HG03060 (cell line): ENCODE results near the gene SPATA3.

Experiments used
- ATAC-seq: cut with Tn5 transposase; IDR thresholded peaks from one replicate; pipeline ENCODE4 v1.9.1; 2021; ENCODE audit warnings: low read depth, moderate number of reproducible peaks; ENCODE audit not compliant: unreplicated experiment

SPATA3 gene

DNA sequence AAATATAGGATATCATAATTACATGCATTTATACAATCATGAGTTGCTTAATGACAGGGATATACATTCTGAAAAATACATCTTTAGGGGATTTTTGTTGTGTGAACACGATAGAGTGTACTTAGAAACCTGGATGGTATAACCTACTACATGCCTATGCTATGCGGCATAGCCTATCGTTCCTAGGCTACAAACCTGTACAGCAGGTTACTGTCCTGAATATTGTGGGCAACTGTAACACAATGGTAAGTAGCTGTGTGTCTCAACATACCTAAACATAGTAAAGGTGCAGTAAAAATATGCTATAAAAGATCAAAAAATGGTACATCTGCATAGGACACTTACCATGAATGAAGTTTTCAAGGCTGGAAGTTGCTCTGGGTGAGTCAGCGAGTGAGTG is 47.9 kb downstream of the SPATA3 start:
- no peak for ATAC-seq

GRCh38 chr2:231046916-231047273 is 51.0 kb downstream of the SPATA3 start:
- no peak for ATAC-seq

GRCh38 chr2:231047274-231047922 is 51.5 kb downstream of the SPATA3 start:
- ATAC-seq, result no peak

DNA sequence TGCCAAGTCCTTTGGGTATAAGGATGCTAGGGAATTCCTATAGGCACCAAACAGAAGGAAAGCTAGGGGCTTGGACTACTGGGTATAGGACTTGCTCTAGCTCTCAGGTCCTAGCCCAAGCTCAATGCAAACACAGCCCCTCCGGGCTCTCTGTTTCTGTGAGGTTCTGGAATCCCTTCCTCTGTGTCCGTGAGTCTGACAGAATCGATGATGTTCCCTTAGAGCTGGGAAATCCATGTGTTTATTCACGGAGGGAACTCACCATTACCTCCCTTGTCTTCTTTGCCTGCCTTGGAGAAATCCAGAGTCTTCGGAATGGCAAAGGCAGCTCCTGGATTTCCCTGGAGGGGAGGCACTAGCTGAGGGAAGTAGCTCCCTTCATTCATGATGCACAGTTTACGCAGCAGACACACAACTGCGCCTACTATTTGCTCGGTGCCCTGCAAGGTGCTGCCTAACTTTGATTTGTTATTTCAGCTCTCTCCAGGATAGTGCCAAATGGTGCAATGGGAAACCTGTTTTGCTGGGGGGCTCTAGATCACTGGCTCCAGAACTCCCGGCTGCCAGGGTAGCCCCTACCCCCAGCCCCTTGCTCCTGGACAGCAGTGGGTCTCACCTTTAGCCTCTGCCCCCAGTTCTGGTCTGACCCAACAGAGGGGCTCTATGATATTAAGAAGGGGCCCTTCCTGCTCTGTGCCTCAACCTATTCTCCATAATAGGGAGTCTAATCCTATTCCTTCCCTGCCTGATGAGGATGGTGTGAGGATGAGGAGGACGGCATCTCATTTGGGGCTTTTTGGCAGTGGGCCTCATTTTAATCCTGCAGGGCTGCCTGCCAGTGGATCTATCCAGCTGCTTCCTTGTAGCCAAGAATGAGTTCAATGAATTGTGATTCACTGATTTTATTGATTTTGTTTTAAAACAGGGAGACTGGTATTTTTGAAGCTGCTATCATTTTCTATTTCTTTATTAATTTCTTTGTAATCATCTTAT is 52.3 kb downstream of the SPATA3 start:
- no peak for ATAC-seq

DNA sequence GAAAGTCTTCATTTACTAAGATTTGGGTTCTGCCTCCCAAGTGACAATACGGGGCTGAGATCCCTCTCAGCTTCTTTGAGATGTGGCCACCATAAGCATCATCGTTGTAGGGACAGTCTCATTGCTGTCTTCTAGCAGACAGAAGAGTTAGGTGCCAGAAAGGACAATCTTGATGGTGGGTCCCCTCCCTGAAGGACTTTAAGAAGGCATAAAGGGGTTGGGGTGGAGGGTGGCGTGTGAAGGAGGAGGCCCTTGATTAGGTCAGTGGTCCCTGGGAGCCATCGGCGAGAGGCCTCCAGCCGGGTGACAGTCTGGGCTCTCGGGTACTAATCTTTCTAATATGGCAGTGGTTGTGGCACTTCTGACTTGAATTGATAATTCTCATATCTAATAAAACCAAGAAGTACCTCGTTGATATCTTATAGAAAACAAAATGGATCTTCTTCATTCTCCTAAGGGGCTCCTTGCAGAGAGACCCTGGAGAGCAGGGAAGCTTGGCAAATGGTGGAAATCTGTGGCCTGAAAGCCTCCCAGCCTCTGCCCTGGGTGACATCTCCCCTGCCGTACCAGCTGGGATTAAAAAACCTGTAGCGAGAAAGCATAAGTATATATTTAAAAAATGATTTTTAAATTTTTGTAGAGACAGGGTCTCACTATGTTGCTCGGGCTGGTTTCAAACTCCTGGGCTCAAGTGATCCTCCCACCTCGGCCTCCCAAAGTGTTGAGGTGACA is 53.5 kb downstream of the SPATA3 start:
- no peak for ATAC-seq

- no peak for ATAC-seq
These were observed 54.3 kb downstream of the SPATA3 start for GRCh38 chr2:231050018-231050901.

- no peak for ATAC-seq
These were observed 55.2 kb downstream of the SPATA3 start for GRCh38 chr2:231051116-231051515.

DNA sequence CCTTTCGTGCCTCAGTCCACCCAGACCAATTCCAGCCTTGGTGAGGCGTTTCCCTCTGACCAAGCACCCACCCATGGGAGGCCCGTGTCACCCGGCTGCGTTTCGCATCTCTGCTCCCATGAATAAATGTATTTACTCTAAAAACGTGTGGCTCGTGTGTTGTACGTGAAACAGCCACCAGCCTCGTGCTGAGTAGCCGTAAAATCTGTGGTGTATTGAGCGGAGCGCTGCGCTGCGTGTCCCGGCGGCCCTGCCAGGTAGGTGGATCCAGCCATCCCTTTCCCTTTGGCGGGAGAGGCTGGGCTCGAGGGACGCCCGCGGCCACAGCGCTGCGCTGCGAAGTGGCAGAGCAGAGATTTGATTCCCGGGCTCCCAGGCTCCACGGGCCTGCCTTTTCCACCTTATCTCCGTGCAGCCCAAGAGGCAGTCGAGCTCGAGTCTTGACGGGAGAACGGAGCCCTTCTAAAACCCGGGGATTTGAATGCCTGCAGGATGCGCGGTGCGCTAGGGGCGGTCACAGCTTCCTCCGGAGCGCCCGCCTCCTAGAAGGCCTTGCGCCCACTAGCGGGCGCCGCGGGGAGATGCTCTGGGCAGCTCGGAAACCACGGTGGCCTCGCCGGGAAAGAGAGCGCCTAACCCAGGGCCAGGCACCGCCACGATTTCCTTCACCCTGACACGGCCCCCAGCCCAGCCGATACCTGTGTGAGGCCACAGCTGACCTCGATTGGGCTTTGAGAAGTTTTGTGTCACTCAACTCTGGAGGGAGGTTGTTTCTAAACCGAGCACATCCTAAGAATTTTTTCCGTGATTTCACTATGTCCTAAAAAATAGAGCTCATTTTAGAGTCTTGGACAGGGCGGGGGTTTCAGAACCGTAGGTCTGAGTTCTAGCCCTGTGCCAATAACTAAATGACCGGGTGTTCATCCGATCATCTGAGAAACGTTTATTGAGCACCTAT is 56.9 kb downstream of the SPATA3 start:
- peak; percentile 37 for ATAC-seq

- no peak for ATAC-seq
These were observed 57.9 kb downstream of the SPATA3 start for GRCh38 chr2:231053846-231054245.

GRCh38 chr2:231056453-231057416 is 60.8 kb downstream of the SPATA3 start, which contains the start of gene PSMD1:
PSMD1 (plus strand) TSS chr2:231056867; CDS start chr2:231057026, 159 bp downstream.
- peak; percentile 65 for ATAC-seq

GRCh38 chr2:231057590-231057989 is 61.7 kb downstream of the SPATA3 start:
- no peak for ATAC-seq
